ENCODE data around the gene CORO1C.
"Not testable (repeated sequence)": the region's sequence is repeated elsewhere in the genome, so short reads cannot be mapped to it uniquely, and the experiment has no call there.

CORO1C gene

GRCh38 chr12:108752387-108752786 lies 21.1 kb upstream of the CORO1C start:
- DNase-seq = no peak

DNA sequence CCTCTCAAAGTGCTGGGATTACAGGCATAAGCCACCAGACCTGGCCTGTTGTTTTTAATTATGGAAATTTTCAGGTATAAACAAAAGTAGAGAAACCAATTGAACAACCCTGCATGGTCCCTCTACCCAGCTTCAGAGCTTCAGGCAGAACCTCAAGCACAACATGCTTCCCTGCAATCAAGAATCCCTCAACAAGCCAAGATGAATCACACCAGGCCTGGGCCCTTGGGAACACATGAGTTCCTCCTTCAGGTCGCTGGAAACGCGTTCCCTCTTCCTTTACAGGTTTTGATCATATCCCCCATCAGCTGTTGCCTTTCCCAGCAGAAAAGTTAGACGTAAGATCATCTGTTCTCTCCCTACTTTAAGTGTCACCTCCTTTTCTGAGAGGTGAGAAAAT lies 20.5 kb upstream of the CORO1C start:
- DNase-seq = no peak

DNA sequence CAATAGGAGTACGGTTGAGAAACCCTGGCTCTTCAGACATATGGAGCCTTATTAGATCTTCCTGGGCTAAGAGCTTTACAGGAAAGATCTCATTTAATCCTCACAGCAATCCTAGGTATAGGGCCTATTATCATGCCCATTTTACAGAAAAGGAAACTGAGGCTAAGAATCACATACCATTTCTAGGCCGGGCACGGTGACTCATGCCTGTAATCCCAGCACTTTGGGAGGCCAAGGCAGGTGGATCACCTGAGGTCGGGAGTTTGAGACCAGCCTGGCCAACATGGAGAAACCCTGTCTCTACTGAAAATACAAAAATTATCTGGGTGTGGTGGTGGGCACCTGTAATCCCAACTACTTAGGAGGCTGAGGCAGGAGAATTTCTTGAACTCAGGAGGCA lies 19.7 kb upstream of the CORO1C start:
- not testable (repeated sequence) for DNase-seq

DNA sequence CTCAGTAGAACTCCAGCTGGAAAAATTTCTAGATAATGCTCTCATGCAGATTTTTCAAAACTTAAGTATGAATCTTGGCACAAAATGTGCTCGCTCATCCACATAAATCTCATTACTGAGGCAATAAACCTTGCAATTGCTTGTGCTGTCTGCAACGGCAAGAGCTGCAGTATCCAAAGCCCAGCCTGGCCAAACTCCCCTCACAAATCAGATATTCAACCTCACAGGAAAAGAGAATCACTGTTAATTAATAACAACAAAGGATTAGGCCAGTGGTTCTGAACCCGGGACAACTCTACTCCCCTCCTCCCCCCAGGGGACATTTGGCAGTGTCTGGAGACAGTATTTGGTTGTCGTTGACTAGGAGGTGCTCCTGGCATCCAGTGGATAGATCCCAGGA lies 19.2 kb upstream of the CORO1C start:
- no peak for DNase-seq

GRCh38 chr12:108747563-108747962 lies 16.2 kb upstream of the CORO1C start:
- no peak for DNase-seq

- no peak for DNase-seq
These were observed 14.3 kb upstream of the CORO1C start for GRCh38 chr12:108745641-108746040.

GRCh38 chr12:108744021-108744897 lies 12.9 kb upstream of the CORO1C start:
- DNase-seq = peak in 1 of 2 donors; percentile 46

- no peak for DNase-seq
These were observed 6.9 kb upstream of the CORO1C start for GRCh38 chr12:108738170-108738569.

DNA sequence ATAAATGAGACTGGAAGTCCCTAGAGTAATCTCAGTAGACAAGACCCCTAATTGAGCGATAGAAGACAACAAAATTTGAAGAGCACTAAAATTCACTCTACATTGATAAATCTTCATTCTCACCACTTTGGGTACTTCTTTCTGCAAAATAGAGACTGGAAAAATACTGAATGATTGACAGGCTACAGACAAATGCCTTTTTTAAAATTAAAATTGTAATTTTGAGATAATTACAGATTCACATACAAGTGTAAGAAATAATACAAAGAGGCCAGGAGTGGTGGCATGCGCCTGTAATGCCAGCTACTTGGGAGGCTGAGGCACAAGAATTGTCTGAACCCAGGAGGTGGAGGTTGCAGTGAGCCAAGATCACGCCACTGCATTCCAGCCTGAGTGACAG lies 4.5 kb upstream of the CORO1C start:
- DNase-seq = no peak

DNA sequence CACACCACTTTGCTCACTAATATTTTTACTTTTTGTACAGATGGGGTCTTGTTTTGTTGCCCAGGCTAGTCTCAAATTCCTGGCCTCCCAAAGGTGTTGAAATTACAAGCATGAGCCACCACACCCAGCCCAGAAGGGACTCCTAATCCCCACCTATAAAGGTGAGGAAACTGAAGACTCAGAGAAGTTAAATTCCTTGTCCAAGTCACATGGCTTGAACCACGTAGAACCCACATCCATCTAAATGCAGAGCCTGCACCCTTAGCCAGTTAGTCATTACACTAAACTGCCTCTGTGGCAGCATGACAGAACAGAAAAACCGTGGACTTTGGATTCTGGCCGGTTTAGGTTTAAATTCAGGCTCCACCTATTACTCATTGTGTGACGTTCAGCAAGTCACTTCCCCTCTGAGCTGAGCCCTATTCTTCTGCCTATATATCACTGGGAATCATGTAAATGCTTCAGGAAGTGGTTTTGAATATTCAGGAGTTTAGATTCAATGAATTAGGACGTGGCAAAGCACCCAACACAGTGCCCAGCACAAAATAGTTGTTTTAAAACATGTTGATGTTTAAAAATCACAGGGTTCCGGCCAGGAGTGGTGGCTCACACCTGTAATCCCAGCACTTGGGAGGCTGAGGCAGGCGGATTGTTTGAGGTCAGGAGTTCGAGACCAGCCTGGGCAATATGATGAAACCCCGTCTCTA lies 3.0 kb upstream of the CORO1C start:
- peak; percentile 18 to 83 for DNase-seq

- not testable (repeated sequence) for DNase-seq
These were observed 1.9 kb upstream of the CORO1C start for GRCh38 chr12:108733230-108733531.

DNA sequence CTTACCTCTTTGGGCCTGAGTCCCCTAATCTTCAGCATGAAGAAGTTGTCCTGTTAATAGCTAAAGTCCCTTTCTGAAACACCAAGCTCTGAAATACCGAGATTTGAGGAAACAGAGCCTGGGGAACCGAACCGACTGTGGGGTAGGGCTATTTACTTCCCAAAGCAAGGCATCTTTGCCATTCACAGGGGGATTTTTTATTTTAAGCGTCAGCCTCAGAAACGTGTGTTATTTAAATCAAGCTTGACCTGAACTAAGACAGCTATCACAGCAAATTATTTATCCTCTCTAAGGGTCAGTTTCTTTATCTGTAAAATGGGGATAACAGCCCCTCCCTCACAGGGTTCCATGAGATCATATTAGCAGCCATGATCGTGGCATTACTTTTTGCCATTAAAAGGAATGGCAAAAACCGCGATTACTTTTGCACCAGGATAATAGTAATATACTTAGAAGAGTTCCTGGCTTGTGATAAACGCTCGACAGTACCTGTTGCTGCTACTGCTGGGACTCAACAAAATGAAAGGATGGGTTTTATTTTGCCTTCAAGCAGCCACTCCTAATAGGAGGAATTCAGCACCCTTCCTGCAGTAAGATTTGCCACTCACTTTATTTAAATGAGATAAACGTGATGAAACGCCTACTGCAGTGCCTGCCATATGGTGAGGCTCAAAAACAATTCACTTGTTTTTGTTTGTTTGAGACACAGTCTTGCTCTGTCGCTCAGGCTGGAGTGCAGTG lies 1.3 kb upstream of the CORO1C start:
- no peak for DNase-seq

- DNase-seq = peak; percentile 95 to 99
These were observed 646 bp upstream of the CORO1C start for GRCh38 chr12:108731866-108732461.

GRCh38 chr12:108730365-108731104 lies 783 bp downstream of the CORO1C start:
- peak; percentile 32 to 75 for DNase-seq

GRCh38 chr12:108729612-108730364 lies 1.5 kb downstream of the CORO1C start:
- DNase-seq = no peak

GRCh38 chr12:108728820-108729611 lies 2.3 kb downstream of the CORO1C start:
- no peak for DNase-seq

GRCh38 chr12:108727868-108728735 lies 3.2 kb downstream of the CORO1C start:
- no peak for DNase-seq

DNA sequence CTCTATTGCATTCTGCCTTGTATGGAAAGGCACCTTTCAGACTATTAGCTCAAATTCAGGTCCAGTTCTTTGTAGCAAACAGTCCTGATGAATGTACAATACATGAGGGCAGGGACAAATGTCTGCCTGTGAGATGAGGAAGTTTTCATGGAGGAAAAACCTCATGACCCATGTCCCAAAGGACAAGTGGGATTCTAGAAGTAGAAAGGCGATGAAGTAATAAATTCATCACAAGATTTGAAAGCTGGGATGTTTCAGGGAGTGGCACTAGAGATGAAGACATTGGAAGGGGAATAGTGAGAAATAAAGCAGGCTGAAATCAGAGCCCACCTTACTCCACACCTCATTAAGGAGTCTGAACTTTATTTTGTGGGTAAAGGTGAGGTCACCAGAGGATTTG lies 4.2 kb downstream of the CORO1C start:
- DNase-seq = no peak

DNA sequence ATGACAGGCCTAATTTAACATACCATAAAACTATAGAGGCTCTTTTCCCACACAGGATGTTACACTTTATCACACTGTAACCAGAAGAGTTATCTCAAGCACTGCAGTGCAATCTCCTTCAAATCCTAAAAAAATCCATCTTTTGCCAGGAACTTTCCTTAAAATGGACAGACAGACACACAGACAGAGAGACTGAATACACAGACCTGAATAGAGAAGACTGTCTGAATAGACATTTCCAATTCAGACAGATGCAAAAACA lies 6.5 kb downstream of the CORO1C start:
- DNase-seq = no peak

Measured in bone marrow (tissue), 2 donors.